Jurkat, Clone E6-1 (cell line): Measurements from ENCODE around the gene SMIM9.
"Not testable (repeated sequence)": the region's sequence is repeated elsewhere in the genome, so short reads cannot be mapped to it uniquely, and the experiment has no call there.

ENCODE experiments used
- DNase-seq: peaks from one replicate; pipeline ENCODE4 v3.0.0-alpha.2; 2011; ENCODE audit warnings: low read depth, low spot score
- H3K4me3 ChIP-seq: 2 replicates; pipeline ENCODE4 v1.5.1; 2011; ENCODE audit warnings: mild to moderate bottlenecking, low read length, control low read depth, moderate library complexity

Gene SMIM9

GRCh38 chrX:154817048-154817618 is 17.3 kb downstream of the SMIM9 start:
- H3K4me3 ChIP-seq, DNase-seq: not testable (repeated sequence)

GRCh38 chrX:154816326-154816898 is 18.1 kb downstream of the SMIM9 start:
- H3K4me3 ChIP-seq, DNase-seq: not testable (repeated sequence)

GRCh38 chrX:154815274-154815818 is 19.1 kb downstream of the SMIM9 start:
- DNase-seq: no peak
- no peak overlapping the region for H3K4me3 ChIP-seq

- no peak overlapping the region for H3K4me3 ChIP-seq
- DNase-seq: no peak
Measured at GRCh38 chrX:154813801-154814200, 20.7 kb downstream of the SMIM9 start.

GRCh38 chrX:154812341-154813101 is 21.9 kb downstream of the SMIM9 start:
- DNase-seq: no peak
- no peak overlapping the region for H3K4me3 ChIP-seq

GRCh38 chrX:154809939-154810665 is 24.4 kb downstream of the SMIM9 start:
- no peak for DNase-seq
- no peak overlapping the region for H3K4me3 ChIP-seq

GRCh38 chrX:154806837-154807501 is 27.5 kb downstream of the SMIM9 start:
- no peak for DNase-seq
- no peak overlapping the region for H3K4me3 ChIP-seq

GRCh38 chrX:154805696-154806091 is 28.8 kb downstream of the SMIM9 start:
- H3K4me3 ChIP-seq: peak overlapping the region; percentile 68

GRCh38 chrX:154804957-154805695 is 29.3 kb downstream of the SMIM9 start, which contains the start of gene MPP1:
TSS of gene MPP1 (minus strand) at chrX:154805485. CDS start at chrX:154805373, 112 bp downstream.
- H3K4me3 ChIP-seq: peak within 1 kb of the TSS; percentile 68
- DNase-seq: peak; percentile 48

More at GRCh38 chrX:154805696-154806091, 28.8 kb downstream of the SMIM9 start:
- no peak for DNase-seq

GRCh38 chrX:154804261-154804956 is 30.1 kb downstream of the SMIM9 start:
- peak overlapping the region; percentile 68 for H3K4me3 ChIP-seq
- DNase-seq: no peak

- H3K4me3 ChIP-seq: no peak overlapping the region
- no peak for DNase-seq
Measured at GRCh38 chrX:154802947-154803346, 31.5 kb downstream of the SMIM9 start.

- peak overlapping the region; percentile 51 for H3K4me3 ChIP-seq
- no peak for DNase-seq
Measured at GRCh38 chrX:154800478-154801210, 33.8 kb downstream of the SMIM9 start.

- peak; percentile 67 for DNase-seq
- peak overlapping the region; percentile 51 for H3K4me3 ChIP-seq
Measured at GRCh38 chrX:154799556-154800348, 34.7 kb downstream of the SMIM9 start.

GRCh38 chrX:154797006-154797405 is 37.5 kb downstream of the SMIM9 start:
- no peak overlapping the region for H3K4me3 ChIP-seq
- DNase-seq: no peak

GRCh38 chrX:154795016-154795415 is 39.4 kb downstream of the SMIM9 start:
- no peak overlapping the region for H3K4me3 ChIP-seq
- no peak for DNase-seq

- no peak for DNase-seq
- no peak overlapping the region for H3K4me3 ChIP-seq
Measured at GRCh38 chrX:154793084-154793795, 41.2 kb downstream of the SMIM9 start.
